NCI-H2081 (cell line): ENCODE results near the gene BBS4.
"Not testable (repeated sequence)": the region's sequence is repeated elsewhere in the genome, so short reads cannot be mapped to it uniquely, and the experiment has no call there.

Experiments
- DNase-seq, 2 experiments: peaks; one replicate each; lab custom pipeline; 2025; lab: John Stamatoyannopoulos, UW

Gene BBS4, protein sequence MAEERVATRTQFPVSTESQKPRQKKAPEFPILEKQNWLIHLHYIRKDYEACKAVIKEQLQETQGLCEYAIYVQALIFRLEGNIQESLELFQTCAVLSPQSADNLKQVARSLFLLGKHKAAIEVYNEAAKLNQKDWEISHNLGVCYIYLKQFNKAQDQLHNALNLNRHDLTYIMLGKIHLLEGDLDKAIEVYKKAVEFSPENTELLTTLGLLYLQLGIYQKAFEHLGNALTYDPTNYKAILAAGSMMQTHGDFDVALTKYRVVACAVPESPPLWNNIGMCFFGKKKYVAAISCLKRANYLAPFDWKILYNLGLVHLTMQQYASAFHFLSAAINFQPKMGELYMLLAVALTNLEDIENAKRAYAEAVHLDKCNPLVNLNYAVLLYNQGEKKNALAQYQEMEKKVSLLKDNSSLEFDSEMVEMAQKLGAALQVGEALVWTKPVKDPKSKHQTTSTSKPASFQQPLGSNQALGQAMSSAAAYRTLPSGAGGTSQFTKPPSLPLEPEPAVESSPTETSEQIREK

DNA sequence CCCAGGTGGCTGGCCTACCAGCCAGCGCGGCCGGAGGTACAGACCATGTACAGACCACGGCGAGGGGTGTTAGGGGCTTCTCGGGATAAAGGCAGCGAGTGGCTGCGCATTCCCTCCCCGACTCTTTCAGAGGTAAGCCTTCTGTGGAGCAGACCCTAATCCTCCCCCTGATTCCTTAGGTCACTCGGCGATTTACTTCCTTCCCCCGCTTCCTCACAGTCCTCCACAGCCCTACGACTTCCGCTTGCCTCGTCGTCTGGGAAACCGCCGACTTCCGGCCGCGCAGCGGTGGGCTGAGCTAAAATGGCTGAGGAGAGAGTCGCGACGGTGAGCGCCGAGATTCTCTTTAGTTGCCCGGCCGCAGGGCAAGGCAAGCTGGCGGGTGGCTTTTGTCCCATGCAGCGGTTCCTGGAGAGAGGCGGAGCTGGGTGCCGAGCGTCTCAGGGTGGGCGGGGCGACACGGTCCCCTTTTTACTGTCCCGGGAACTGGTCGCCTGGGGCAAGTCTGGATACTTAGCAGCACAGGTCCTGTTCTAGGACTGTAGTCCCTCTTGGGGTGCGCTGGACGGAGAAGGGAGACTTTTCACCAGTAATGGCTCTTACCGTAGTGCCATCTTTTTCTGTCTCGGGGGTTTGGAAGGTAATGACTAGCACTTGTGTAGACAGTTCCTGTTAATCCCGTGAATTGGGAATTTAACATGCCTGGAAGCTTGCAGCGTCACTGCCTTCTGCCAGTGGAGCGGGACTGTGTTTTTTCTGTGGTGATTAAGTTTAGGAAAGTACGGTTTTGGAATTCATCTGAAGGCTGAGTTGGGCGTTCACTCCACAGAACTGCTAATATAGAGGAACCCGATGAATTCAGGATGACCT is at the start of gene BBS4, which contains the start of gene HIGD2B:
Gene BBS4 (plus strand): TSS at position 283 of the 870 bp plus-strand sequence. CDS start 21 bp downstream, at position 304.
Gene HIGD2B (minus strand): TSS at position 258 of the 870 bp plus-strand sequence. CDS start 9,808 bp downstream, outside the sequence.
- no peak for DNase-seq

DNA sequence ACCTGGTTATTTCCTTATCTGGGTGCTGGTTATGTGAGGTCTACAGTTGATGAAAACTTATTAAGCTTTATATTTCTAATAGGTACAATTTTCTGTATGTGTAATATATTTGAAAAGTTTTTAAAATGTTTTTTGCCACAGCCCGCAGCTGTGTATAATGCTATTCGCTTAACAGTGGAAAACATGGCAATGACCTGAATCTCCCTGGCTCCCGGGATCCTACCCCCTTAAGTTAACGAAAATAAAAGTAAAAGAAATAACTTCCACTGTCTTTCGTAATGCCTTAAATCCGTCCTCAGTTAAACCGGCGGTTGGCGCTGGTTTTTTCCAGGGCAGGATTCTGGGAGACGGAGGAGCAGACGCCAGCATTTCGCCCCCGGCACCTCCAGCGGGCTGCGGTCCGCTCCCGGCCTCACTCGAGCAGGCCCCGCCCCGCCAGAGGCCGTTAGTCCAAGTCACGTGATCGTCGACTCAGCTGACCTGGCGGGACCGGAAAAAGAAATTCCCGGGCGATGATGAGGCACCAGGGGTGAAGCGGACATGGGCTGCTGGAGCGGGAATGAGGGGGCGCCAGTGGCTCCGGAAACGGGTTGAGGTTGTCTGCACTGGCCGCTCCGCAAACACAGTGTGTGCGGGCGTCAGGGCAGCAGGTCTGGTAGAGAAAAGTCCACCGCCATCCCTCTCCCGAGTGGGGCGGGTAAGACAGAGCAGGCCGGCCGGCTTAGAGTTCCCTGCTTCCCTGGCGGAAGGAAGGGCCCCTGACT is 49.3 kb upstream of the BBS4 start:
- not testable (repeated sequence) for DNase-seq

DNA sequence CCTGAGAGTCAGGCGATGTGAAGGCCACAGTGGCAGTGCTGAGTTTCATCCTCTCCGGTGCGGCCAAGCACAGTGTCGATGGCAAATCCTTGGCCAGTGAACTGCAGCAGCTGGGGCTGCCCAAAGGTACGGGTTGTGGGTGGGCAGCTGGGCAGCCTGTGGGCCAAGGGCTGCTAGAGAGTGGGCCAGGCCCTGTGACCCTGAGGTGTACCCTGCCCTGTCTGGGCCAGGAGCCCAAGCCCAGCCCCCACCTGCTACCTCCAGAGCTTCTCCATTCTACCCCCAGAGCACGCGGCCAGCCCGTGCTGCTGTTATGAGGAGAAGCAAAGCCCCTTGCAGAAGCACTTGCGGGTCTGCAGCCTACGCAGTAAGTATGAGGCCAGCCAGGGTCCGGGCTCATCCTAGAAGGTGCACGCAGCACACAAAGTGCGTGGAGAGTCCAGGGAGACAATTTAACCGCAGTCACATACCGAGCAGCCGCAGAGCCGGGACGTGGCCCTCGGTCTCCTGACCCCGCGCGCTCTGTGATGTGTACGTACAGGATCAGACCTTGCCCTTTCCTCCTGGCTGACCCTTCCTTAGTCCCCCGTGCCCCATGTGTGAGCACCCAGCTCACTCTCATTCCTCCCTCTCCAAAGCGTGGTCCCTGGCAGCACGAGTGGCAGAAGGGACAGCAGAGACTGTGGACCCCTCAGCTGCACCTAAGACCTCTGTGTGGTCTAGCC is 46.1 kb upstream of the BBS4 start:
- DNase-seq: not testable (repeated sequence)

DNA sequence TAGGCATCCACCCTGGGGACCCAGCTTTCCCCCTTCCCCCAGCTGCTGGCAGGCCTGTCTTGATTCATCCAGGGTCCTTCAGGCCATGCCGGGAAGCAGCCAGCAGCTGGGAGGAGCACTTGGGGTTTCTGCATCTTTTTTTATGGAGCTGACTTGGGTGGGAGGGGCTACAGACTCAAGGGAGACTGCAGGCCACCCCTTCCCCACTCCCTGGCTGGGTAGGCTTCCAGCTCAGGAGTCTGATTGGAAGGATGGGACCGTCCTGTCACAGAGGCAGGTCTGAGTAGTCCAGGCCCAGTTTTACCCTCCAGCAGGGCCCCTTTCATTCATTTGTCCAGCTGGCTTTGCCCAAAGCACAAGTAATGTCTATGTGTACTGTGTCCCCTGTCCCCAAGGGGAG is 43.7 kb upstream of the BBS4 start:
- not testable (repeated sequence) for DNase-seq

DNA sequence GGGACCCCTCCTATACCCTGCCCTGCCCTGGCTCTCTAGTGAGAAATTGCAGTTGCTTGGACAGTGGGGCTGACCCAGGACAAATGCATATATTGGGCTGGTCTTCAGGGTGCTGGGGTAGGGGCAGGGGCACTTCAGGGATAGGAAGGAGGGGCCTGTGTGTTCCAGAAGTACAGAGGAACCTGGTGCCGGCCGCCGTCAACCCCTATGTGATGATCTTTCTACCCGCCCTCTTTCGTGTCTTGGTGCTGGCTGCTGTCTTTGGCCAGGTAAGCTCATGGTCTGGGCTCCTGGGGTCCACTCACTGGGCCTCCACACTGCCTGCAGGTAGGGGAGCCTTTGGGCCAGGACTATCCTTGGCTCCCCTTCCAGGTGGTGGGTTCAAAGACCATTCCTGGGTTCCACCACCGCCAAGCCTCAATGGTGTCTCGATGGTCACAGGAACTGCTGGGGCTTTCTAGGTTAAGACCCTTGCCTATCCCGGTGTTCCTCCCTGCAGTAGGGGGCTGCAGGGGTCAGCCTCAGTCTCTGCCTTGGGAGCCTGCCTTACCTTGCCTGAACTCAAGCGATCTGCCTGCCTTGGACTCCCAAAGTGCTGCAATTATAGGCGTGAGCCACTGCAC is 37.3 kb upstream of the BBS4 start:
- not testable (repeated sequence) for DNase-seq

DNA sequence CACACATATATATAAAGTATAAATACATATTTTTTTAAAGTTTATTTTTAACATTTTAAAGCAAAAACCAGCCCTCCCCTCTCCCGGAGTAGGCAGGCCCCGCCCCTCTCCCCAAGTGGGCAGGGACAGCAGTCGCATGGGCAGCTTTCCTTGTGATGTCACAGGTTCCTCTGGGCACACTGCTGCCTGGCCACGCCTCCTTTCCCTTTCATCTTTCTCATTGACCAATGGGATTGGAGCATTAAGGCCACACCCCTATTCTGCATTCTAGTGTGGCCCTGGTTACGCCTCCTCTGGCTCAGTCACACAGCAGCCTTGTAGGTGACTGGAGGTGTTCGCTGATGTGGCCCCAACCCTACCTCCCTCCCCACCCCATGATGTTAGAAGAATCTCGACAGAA is 31.6 kb upstream of the BBS4 start, which contains the start of gene GOLGA6B:
Gene GOLGA6B (plus strand): TSS at position 301 of the 400 bp plus-strand sequence. CDS start 41 bp downstream, at position 342.
- DNase-seq: not testable (repeated sequence)

DNA sequence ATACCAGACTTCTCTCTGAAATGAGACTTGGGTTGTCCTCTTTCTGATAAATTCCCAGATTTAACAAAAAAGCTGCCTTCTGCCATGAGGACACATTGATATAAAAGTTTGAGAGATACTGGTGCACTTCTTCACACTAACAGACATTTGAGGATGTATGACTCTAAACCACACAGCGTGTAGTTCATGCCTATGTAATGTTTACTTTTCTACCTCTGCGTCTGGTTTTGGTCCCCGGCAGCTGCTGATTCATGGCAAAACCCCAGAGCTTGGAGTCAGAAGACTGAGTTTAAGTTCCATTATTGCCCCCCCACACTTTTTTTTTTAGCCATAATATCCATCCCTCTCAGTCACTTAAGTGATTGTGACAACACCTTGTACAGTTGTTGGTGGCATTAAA is 30.0 kb upstream of the BBS4 start:
- not testable (repeated sequence) for DNase-seq

DNA sequence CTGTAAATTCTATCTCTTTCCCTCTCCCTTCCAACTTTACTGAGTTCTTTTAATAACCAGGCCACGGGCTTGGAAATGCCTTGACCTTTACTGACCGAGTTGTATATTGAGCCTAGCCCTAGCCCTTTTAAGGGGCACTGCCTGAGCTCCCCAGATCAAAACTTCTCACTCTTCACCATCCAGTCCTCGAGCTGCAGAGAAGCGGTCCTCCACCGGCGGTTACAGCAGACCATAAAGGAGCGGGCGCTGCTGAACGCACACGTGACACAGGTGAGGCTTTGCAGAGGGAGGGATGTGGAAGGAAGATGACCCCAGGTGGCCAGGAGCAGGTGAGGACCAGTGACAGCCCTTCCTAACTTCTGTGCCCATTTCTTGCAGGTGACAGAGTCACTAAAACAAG is 24.9 kb upstream of the BBS4 start:
- not testable (repeated sequence) for DNase-seq

DNA sequence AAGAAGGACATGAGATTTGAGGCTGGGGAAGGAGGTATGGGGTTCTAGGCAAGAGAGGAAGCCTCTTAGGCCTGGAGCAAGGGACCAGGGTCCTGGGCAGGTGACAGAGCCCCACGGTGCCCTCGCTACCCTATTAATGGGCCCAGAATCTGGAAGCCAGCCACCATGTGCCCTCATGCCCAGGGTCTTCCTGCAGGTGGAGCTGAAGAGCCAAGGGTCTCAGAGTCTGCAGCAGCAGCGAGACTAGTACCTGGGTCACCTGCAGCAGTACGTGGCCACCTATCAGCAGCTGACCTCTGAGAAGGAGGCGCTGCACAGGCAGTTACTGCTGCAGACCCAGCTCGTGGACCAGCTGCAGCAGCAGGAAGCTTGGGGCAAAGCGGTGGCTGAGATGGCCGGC is 22.1 kb upstream of the BBS4 start:
- not testable (repeated sequence) for DNase-seq

DNA sequence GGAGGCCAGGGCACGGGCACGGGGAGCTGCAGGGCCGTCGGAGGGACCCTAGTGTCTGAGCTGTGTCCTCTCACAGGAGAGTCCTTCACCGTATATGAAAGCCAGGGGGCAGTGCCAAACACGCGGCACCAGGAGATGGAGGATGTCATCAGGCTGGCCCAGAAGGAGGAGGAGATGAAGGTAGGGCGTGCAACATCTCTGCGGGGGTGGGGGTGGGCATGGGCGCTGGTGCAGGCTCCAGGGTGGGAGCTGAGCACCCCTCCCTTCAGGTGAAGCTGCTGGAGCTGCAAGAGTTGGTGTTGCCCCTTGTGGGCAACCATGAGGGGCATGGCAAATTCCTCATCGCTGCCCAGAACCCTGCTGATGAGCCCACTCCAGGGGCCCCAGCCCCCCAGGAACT is 20.3 kb upstream of the BBS4 start:
- not testable (repeated sequence) for DNase-seq

DNA sequence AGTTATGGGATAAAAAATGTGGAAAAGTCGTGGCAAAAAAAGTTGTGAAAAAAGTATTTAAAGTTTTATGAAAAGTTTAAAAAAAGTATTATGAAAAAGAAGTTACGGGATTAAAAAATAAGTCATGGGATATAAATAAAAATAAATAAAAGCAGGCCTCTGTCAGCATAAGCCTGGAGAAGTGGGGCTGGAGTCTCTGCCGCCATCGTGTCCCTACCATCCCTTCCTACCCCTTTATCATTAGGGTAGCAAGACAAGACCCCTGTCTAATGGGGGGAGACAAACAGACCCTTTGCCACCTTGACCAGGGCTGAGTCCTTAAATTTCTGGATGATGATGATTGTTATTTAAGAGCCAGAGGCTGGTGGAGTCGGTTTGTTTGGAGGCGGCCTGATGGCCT is 16.2 kb upstream of the BBS4 start:
- DNase-seq: not testable (repeated sequence)

DNA sequence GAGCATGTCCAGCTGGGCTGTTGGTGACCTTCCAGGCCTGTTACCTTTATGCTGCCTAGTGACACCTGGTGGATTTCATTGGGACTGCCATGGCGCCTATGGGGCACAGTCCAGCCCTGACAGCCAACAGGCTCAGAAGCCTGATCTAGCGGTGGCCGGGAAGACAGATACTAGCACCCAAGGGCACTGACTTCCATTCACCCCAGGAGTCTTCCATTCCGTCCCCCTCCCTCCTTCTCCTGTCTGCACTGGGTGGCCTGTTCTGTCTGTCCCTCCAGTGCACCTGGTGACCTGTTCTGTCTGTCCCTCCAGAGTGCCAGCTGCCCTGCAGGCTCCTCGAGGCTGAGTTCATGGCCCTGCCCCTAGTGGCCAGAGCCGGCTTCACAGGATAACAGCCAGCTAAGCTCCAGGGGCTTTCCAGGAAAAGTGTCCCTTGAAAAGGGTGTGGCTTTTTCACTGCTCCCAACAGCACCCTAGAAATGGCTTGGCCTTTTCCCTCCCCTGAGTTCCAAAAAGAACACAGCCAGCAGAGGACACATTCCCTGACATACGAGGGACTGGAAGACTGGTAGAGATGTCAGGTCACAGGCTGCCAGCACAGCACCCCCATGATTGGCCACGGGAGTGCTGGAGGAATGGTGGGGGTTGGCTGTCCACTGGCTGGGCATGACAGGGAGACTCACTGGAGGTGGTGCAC is 15.2 kb upstream of the BBS4 start:
- DNase-seq: not testable (repeated sequence)

DNA sequence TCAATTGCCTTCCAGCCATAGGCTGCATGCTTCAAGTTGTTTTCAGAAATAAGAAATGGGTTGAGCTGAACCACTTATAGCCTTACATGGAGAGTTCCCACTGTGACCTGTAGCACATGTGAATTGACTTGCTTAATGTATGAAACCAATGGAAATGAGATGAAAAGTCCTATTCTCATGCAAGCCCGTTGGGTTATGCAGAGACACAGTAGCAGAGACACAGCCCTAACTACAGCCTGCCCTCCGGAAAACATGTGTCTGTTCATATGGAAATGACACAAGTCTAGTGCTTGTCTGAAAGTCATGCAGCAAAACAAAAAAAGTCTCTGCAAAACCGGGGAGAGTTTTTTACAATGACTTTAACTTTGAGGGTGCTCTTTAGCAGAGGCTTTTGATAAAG is 14.5 kb upstream of the BBS4 start:
- no peak for DNase-seq

DNA sequence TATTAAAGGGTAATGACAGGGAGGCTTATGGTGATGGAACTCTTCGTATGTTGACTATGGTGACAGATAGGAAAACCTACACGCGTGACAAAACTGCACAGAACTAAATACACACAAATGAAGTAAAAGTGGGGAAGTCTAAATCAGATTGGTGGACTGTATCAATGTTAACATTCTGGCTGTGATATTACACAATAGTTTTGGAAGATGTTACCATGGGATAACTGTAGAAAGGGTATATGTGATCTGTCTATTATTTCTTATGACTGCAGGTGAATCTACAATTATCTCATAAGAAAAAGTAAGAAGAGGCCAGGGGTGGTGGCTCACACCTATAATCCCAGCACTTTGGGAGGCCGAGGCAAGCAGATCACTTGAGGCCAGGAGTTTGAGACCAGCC is 9.2 kb upstream of the BBS4 start:
- DNase-seq: no peak

DNA sequence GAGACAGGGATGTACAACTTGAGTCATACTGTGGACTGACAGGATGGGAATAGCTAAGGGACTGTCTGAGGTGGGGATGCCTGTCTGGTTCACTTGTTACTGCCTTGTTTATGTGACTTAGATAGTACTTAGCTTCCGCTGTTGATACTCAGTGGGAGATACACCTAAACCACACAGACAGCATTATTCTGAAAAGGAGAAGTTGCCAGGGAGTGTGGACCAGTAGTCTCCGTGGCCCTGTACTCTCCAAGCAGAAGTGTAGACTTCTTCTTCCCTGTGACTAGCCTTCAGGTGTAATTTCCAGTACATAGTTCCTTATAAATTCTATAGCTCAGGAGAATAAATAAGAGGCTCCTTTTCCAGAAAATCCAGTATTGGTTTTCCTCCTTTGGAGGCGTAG is 5.1 kb upstream of the BBS4 start:
- DNase-seq: no peak

DNA sequence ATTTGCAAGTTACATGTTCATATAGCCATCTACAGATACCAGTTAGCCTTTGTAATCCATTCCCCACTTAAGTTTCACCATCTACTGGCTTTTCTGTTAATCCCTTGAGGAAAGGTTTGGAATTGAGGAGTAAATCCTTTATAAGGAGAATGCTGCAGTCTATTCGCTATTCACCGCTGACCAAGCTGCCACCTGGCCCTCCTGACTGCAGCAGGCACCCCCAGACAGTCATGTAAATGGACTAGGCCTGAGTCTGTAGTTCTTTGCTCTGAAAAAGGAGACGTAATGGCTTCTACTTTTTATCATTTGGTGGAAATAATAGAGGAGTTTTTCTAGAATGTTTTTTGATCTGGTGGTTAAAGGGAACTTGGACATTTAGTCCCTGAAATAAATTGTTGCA is 3.2 kb upstream of the BBS4 start:
- DNase-seq: no peak

DNA sequence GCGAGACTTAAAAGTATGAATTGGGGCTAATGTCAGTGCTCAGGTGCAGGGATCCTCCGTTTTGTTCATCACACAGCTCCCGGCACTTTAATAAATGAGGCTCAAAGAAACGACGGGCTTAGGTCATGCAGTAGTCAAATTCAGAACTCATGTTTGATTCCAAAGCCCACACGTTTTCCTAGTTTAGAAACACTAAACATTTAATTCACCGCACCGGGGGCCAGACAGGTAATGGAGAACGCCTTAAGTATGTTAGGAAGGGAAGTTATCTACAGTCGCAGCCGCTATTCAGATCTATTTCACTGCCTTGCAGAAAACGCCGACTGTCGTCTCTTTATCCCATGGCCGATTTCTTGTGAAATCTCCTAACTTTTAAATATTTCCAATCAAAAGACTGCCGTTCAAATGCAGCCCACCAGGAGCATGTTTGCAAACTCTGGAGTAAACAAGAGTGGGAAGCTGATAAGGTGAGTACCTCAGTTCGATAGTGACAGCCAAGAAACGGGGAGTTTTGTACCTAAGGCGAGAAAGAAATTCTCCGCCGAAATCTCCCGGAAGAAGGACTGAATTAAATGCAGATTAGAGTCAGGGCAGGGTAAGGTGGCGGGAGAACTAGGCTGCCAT is 594 bp upstream of the BBS4 start:
- DNase-seq: no peak

DNA sequence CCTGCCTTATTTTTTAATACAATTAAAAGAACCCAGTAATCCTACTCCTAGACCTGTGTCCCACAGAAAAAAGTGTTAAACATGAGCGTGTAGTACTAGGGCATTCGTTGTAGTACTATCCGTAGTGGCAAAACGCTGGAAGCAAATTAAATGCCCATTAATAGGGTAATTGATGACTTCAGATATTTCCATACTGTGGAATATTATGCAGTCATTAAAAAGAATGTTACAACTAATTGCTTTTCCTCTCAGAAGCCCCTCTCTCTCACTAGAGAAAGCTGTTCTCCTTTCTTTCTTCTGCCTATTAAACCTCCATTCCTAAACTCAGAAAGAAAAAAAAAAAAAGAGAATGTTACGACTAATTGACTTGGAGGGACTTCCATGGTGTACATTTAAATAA is 2.7 kb downstream of the BBS4 start:
- no peak for DNase-seq

DNA sequence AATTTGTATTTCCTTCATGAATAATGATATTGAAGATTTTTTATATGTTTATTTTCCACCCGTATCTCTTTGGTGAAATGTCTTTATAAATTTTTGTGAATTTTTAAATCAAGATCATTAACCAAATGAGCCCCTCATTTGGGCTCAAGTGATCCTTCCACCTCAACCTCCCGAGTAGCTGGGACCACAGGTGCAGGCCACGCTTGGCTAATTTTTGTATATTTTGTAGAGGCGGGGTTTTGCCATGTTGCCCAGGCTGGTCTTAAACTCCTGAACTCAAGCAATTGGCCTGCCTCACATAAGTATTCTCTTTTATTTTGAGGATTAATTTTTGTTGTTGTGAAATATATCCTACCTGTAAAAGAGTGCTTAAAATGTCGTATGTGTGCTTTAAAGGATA is 4.9 kb downstream of the BBS4 start:
- DNase-seq: no peak
